ENCODE measurements around the gene SPACDR. TPM values are rescaled to one million over a fixed set of nuclear protein-coding genes. Genes with fewer than 3 reads are reported as not detected.
"Not testable (repeated sequence)": the region's sequence is repeated elsewhere in the genome, so short reads cannot be mapped to it uniquely, and the experiment has no call there.

The SPACDR gene
- total RNA-seq, 2 donors from 2014 or later = 0.54 to 0.74 TPM

DNA sequence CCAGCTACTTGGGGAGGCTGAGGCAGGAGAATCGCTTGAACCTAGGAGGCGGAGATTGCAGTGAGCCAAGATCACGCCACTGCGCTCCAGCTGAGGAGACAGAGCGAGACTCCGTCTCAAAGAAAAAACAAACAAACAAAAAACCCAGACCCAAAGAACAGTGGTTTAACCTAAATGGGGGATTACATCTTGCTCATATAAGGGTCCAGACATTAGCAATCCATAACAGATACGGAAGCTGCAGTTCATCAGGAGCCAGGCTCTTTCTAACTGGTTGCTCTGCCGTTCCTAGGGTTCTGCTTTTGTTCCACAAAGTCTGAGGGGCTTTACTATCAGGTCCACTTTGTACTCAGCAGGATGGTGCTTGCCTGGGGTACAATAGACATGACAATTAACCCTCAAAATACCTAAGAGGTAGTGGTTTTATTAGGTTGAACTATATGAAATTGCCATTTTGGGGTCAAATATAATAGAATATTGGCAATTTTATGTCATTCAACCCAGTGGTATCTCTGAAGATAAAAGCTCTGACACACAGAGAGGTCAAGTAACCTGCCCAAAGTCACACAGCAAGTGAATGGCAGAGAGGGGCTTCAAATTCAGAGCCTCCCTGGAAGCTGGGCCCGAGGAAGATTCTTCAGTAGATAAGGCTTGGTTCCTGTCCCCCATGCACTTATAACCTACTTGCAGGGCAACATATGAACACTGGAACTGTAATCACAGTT is 41.0 kb upstream of the SPACDR start:
- no peak for DNase-seq
- Histone ChIP-seq H3K36me3 (no peaks in the 10 kb centered on the region), H3K4me3 (no peak overlapping the region), H3K4me1 (no peaks in the 10 kb centered on the region), H3K9ac (ENCODE audit: low read depth in 2 of 2, low read length in 2 of 2) (no peak overlapping the region), H3K27ac (no peak overlapping the region), H3K9me3 (no peaks in the 10 kb centered on the region), H3K27me3 (no peaks in the 10 kb centered on the region)
- intact Hi-C loops (cut with DNase I) = no loop called here
- TF ChIP-seq, protein P1, sequence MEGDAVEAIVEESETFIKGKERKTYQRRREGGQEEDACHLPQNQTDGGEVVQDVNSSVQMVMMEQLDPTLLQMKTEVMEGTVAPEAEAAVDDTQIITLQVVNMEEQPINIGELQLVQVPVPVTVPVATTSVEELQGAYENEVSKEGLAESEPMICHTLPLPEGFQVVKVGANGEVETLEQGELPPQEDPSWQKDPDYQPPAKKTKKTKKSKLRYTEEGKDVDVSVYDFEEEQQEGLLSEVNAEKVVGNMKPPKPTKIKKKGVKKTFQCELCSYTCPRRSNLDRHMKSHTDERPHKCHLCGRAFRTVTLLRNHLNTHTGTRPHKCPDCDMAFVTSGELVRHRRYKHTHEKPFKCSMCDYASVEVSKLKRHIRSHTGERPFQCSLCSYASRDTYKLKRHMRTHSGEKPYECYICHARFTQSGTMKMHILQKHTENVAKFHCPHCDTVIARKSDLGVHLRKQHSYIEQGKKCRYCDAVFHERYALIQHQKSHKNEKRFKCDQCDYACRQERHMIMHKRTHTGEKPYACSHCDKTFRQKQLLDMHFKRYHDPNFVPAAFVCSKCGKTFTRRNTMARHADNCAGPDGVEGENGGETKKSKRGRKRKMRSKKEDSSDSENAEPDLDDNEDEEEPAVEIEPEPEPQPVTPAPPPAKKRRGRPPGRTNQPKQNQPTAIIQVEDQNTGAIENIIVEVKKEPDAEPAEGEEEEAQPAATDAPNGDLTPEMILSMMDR (IDR thresholded peaks at IDR 0.05) = no peak

DNA sequence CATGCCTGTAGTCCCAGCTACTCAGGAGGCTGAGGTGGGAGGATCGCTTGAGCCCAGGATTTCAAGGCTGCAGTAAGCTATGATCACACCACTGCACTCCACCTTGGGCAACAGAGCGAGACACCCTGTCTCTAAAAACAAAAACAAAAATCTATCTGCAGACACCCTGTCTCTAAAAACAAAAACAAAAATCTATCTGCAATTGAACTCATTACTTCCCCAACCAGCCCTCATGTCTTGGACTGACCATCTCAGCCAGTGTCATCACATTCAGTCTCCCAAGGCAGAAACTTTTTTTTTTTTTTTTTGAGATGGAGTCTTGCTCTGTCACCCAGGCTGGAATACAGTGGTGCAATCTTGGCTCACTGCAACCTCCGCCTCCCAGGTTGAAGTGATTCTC is 40.0 kb upstream of the SPACDR start:
- not testable (repeated sequence) for H3K4me1 ChIP-seq

GRCh38 chr7:100500743-100501142 is 36.7 kb upstream of the SPACDR start:
- H3K27ac ChIP-seq, DNase-seq, H3K9me3 ChIP-seq: not testable (repeated sequence)

More for the DNA sequence above, 40.0 kb upstream of the SPACDR start:
- H3K4me3 ChIP-seq; H3K36me3 ChIP-seq; H3K27ac ChIP-seq; H3K27me3 ChIP-seq; H3K9ac ChIP-seq (ENCODE audit: low read depth in 2 of 2, low read length in 2 of 2); H3K9me3 ChIP-seq; DNase-seq; intact Hi-C loops (cut with DNase I): not testable (repeated sequence)

DNA sequence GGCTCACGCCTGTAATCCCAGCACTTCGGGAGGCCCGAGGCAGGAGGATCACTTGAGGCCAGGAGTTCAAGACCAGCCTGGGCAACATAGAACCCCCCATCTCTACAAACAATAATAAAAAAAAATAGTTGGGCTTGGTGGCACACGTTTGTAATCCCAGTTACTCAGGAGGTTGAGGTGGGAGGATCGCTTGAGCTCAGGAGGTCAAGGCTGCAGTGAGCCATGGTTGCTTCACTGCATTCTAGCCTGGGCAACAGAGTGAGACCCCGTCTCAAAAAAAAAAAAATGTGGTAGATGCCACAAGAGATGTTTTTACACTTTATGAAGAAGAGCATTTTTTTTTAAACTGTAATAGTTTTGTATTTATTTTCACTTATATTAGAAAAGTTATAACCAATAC is 32.4 kb upstream of the SPACDR start:
- H3K9me3 ChIP-seq = no peaks in the 10 kb centered on the region
- no peaks in the 10 kb centered on the region for H3K27me3 ChIP-seq
- TF ChIP-seq, protein P1 (IDR thresholded peaks at IDR 0.05) = no peak
- peaks cover 7% of the 10 kb centered on the region for H3K4me1 ChIP-seq
- intact Hi-C loops (cut with DNase I) = no loop called here
- H3K9ac ChIP-seq (ENCODE audit: low read depth in 2 of 2, low read length in 2 of 2) = no peak overlapping the region
- H3K36me3 ChIP-seq = no peaks in the 10 kb centered on the region
- no peak overlapping the region for H3K4me3 ChIP-seq
- no peak for DNase-seq
- no peak overlapping the region for H3K27ac ChIP-seq

More at GRCh38 chr7:100500743-100501142, 36.7 kb upstream of the SPACDR start:
- H3K4me1 ChIP-seq; H3K9ac ChIP-seq (ENCODE audit: low read depth in 2 of 2, low read length in 2 of 2); H3K4me3 ChIP-seq; H3K36me3 ChIP-seq; H3K27me3 ChIP-seq; intact Hi-C loops (cut with DNase I): not testable (repeated sequence)

DNA sequence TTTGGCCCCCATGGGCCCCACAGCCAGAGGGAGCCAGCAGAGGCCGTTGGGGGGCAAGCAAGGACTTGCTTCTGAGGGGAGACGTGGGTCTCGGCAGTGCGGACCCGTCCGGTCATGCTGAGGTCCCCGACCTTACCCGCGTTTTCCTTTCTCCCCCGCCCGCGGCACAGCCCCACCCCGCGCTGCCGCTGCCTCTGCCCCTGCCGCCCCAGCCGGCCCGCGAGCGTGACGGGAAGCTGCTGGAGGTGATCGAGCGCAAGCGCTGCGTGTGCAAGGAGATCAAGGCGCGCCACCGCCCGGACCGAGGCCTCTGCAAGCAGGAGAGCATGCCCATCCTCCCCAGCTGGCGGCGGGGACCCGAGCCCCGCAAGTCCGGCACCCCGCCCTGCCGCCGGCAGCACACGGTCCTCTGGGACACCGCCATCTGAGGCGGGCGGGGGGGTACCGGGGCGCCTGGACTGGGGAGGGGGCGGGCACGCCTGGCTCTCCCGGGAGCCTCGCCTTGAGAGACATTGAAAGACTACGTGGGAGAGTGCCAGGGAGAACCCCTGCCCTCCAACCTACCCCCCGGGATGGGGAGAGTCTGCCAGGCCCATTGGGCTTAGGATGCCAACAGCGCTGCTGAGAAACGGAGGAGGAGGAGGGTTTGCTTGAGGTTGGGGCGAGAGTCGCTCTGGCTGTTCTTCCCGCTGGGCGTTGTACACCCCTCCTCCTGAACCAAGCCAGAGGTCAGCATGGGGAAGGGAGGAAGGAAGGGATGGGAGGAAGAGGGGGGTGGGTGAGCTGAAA is 29.6 kb upstream of the SPACDR start:
- peak overlapping the region in 1 of 2 donors; percentile 43 for H3K9ac ChIP-seq (ENCODE audit: low read depth in 2 of 2, low read length in 2 of 2)
- no peak overlapping the region for H3K27ac ChIP-seq

DNA sequence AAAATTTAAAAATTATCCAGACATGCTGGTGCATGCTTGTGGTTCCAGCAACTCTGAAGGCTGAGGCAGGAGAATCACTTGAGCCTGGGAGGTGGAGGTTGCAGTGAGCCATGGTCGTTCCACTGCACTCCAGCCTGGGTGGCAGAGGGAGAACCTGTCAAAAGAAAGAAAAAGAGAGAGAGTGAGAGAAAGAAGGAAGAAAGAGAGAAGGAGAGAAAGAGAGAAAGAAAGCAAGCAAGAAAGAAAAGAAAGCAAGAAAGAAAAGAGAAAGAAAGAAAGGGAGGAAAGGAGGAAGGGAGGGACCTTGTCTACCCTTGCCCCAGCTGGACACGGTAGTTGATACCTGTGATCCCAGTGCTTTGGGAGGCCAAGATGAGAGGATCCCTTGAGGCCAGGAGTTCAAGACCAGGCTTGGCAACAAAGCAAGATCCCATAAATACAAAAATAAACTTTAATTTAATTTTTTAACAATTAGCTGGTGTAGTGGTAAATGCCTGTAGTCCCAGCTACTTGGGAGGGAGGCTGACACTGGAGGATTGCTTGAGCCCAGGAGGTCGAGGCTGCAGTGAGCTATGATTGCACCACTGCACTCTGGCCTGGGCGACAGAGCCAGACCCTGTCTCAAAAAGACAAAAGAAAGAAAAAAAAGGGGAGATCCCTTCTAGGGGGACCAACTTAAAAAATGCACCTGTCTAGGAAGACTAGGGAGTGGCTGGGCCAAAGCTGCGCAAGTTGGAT is 28.8 kb upstream of the SPACDR start:
- no peak overlapping the region for H3K27ac ChIP-seq

More for the DNA sequence above, 29.6 kb upstream of the SPACDR start:
- DNase-seq = no peak
- intact Hi-C loops (cut with DNase I) = no loop called here
- TF ChIP-seq, protein P1 (IDR thresholded peaks at IDR 0.05) = no peak
- H3K4me1 ChIP-seq = peaks cover 7% of the 10 kb centered on the region
- H3K36me3 ChIP-seq = no peaks in the 10 kb centered on the region
- H3K9me3 ChIP-seq = no peaks in the 10 kb centered on the region
- H3K27me3 ChIP-seq = no peaks in the 10 kb centered on the region
- H3K4me3 ChIP-seq = peak overlapping the region; percentile 35

More for the DNA sequence above, 28.8 kb upstream of the SPACDR start:
- H3K36me3 ChIP-seq = no peaks in the 10 kb centered on the region
- H3K9me3 ChIP-seq = no peaks in the 10 kb centered on the region
- no peak overlapping the region for H3K9ac ChIP-seq (ENCODE audit: low read depth in 2 of 2, low read length in 2 of 2)
- intact Hi-C loops (cut with DNase I) = no loop called here
- H3K4me3 ChIP-seq = peak overlapping the region; percentile 35
- H3K27me3 ChIP-seq = no peaks in the 10 kb centered on the region
- TF ChIP-seq, protein P1 (IDR thresholded peaks at IDR 0.05) = no peak
- peaks cover 7% of the 10 kb centered on the region for H3K4me1 ChIP-seq
- no peak for DNase-seq
